HG03342 (cell line): ENCODE results near the gene NKX2-1.

Experiments
- ATAC-seq: cut with Tn5 transposase; IDR thresholded peaks from one replicate; pipeline ENCODE4 v1.9.1; 2021; ENCODE audit warnings: mild to moderate bottlenecking, moderate library complexity; ENCODE audit not compliant: unreplicated experiment

The NKX2-1 gene

GRCh38 chr14:36518031-36518585 is 1.9 kb downstream of the NKX2-1 start:
- ATAC-seq = no peak

GRCh38 chr14:36517242-36518030 is 2.6 kb downstream of the NKX2-1 start:
- ATAC-seq = no peak

GRCh38 chr14:36516719-36517241 is 3.3 kb downstream of the NKX2-1 start:
- ATAC-seq = no peak

DNA sequence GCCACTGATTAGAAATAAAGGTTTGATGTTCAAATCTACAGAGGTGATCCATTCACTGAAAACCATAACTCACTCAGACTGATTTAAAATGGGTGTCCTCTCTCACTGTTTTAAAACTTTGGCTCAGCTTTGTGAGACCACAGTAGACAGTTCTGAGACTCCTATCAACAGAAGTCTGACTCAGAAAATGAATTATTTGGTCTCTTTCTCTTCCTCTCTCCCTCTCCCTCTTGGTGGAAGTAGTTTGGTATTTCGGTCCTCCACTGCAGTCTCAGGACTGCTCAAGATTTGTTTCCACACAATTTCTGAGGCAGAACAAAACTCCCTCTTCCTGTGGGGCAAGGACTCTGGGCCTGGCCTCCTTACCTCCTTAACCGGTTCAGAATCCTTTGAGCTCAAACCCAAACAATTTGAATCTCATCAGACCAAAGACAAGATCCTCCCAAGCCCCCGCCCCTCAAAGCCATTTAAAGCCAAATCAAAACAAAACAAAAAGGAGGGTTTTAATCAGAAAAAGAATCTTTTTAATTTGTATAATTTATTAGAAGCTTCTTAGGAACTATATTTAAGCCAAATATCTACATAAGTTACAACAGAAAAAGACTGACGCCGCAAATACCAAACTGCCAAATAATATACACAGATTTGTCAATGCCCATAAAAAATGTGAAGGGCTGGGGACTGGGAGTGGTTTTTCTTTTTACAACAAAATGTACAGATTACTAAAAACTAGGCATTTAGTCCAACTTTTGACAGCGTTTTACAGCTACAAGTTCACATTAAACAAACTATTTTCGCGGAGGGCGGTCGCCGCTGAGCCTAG is 3.9 kb downstream of the NKX2-1 start:
- ATAC-seq = no peak

DNA sequence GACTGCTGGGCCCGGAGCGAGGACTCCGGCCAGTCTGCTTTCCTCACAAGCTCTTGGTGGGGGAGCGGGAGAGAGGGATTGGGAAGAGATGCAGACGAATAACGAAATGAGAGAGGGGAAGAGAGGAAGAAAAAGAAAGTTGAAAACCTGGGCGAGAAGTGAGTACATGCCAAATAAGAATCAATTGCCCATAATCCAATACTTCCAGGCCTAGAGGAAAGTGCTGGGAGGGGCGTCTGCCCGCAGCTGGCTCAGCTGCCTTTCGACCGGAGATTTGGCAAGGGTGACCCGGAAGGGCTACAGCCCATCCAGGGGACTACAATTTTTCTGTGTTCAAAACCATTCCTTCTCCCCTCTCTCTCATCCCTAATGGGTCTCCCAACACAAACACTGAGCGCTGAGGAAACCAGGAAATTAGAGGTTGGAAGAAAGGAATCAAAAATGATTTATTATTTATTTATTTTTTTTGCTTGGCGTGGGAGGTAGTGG is 4.9 kb downstream of the NKX2-1 start:
- ATAC-seq = no peak

DNA sequence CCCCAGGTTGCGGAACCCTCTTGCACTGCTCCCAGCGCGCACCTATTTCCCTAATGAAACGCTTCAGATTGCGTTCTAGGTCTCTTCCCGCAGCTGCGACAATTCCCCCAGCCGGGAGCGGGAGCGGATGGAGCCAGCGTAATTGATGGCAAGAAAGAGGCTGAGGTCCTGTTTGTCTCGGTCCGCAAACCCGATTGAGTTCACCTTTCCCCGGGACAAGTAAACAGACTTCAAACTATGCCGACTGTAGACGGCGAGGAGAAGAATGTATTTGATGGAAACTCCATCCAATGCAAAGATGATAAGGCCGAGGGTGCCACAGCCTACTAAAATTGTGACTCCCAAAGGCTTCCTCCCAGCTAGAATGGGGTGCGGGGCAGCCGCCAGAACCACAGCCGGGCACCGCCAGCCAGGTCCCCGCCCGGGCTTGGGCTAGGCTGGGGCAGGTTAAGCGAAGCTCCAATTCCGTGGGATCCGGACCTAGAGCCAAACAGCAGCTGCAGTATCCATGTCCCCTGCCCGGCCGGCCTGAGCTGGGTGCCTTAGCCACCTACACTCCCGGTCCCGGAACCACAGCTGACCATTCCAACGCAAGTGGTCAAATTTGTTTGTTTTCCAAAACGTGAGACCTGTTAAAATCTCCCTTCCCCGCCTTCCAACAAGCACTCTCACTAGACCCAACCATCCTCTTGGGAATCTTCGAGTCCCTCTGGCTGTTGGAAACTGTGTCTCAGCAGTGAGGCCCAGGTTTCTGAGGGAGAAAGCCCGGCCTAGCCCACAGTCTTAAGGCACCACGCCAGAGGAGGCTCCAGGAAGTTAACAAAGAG is 5.5 kb downstream of the NKX2-1 start:
- no peak for ATAC-seq

- no peak for ATAC-seq
These were observed 6.4 kb downstream of the NKX2-1 start for GRCh38 chr14:36513451-36514277.

DNA sequence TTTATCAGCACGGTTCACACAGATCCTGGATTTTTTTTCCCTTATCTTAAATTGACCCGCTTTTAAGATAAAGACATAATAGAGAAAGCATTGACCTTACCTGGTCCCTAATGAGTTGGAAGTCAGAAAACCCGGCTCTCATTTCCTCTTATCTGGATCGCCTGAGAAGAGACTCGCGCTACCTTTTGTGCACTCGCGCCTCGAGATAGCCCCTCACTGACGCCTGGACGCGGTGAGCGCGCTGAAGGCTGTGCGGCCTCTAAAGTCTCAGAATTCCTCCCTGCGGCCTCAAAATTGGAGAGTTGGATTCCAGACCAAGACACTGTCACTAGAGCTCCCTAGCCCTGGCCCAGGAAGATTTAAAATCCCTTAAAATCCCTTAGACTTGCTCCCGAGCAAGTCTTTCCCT is 7.0 kb downstream of the NKX2-1 start:
- ATAC-seq = no peak

DNA sequence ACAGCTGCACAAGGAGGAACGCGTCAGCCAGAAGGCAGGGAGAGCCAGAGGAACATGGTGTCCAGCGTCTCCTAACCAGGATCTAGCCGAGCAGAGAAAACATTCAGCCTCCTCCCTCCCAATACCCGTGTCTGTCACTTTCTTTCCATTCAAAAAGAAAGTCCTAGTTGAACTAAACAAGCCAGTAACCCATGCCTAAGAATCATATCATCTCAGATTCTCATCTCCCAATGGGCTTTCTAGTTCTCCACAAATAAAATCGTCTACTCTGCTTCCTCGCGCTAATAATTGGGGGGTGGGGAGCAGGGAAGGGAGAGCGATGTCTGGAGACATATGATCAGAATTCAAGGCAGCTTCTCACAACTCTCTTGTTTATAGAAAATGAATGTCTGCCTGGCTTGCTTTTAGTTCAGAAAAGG is 7.4 kb downstream of the NKX2-1 start:
- no peak for ATAC-seq

DNA sequence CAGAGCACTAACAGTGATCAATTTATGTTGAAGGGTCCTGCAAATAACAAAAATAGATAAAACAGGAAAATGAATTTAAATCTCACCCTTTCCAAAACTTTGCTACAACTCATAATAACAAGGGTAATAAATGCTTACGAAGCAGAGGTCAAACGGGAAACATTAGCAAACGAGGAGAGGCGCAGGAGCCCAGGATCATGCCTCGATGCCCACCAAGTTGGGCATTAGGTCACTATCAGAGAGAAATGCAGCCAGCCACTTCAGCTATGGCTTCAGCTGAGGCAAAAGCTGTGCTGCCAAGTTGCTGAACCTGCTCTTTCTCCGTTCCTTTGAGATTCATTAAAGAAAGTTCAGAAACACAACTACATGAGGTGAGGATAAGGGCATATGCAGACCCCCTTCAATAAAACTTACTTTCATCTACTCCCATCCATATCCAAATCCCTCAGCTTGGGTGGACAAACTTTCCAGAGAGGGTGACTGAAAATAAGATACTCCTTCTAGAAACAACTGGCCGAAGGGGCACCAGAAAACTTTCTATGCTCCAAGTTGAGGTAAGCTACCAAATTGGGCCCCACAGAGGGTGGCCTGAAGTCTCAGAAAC is 7.9 kb downstream of the NKX2-1 start:
- no peak for ATAC-seq

GRCh38 chr14:36510874-36511273 is 9.2 kb downstream of the NKX2-1 start:
- ATAC-seq = no peak

- ATAC-seq = no peak
These were observed 9.8 kb downstream of the NKX2-1 start for GRCh38 chr14:36510078-36510799.

DNA sequence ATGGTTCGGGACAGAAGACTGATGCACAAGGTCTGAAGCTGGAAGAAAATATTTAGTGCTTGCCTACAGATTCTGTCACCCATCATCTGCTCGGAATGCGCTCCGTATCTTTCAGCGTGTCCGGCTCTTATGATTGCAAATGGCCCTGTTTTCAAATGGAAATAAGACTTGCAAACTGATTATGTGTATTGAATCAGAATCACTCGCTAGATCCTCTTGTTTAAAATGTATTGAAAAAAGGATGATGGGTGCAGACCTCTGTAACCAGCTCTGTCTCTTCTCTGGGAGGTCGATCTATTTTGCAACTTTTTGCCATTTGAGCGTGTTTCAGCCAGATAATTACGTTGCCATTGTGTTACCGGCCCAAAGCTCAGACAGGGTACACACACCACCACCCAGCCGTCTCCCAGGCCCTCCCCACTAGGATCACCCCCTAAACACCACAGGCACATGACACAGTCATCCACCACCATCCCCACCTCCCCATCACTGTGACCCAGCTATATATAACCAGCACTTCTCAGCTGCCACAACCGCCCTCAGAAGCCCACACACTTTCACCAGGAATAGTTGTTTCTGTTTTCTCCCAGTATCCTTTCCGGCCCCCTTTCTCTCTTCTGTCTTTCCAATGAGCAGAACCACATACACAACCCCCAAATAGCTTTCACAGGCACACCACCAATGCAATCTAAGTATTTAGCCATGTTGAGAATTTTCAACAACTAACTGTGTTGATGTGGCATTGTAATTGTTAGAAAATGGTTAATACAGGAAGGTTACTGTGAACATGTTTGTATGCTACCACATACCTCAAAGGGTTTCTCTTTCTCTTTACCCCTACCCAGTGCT is 10.7 kb downstream of the NKX2-1 start:
- no peak for ATAC-seq

- no peak for ATAC-seq
These were observed 11.5 kb downstream of the NKX2-1 start for GRCh38 chr14:36508418-36509068.

DNA sequence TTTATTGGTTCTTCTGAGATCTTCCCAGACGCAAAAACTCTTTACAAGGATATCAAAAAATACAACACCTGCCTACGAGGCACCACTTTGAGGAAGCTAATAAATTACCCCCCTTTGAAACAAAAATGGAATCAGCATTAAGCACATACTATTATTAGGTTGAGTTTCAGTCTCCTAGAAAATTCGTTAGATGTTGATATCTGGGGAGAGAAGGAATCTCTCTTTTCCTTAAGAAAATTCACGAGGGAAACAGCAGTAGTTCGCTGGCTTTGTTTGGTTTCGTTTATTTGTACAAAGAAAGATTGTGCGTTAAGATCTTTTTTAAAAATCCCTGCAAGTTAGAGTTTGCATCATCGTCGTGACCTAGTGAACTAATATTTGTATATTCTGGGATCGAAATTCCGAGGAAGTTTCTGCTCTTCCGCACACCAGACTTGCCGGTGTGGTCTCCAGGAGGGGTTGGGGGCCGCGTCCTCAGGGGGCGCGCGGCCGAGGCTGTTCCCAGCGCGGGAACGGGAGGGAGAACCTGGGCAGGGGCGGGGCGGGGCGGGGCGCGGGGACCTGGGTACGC is 12.1 kb downstream of the NKX2-1 start:
- ATAC-seq = no peak

GRCh38 chr14:36506732-36507614 is 13.1 kb downstream of the NKX2-1 start:
- ATAC-seq = no peak
